Measurements from ENCODE around the gene BCL11B. TPM values are rescaled to one million over a fixed set of nuclear protein-coding genes. Genes with fewer than 3 reads are reported as not detected.

Gene BCL11B
- total and polyA plus RNA-seq, 4 donors = 0.04 to 0.42 (median 0.16) TPM

- DNase-seq (ENCODE audit: low spot score) = no peak
- TF ChIP-seq SP1 (IDR thresholded peaks at IDR 0.05) = no peak
- no peak for TF ChIP-seq GABPA (IDR thresholded peaks at IDR 0.05 in 1 of 2, conservative IDR thresholded peaks at IDR 0.05 in 1 of 2)
- H3K4me3 ChIP-seq (ENCODE audit: low read depth in 1 of 3, low read length in 3 of 3) = no peak overlapping the region
- H3K9ac ChIP-seq (ENCODE audit: low read depth in 1 of 2, low read length in 2 of 2) = no peak overlapping the region
- H3K27ac ChIP-seq (ENCODE audit: low read depth in 1 of 2, low read length in 2 of 2) = no peak overlapping the region
- no peaks in the 10 kb centered on the region for H3K9me3 ChIP-seq (ENCODE audit: control insufficient read depth in 4 of 4, low read length in 3 of 4)
- H3K4me1 ChIP-seq (ENCODE audit: control insufficient read depth in 4 of 4, insufficient read depth in 4 of 4, low read length in 3 of 4) = no peaks in the 10 kb centered on the region
- WGBS = 86% methylated on average over 17 of the region's 17 CpGs
- H3K36me3 ChIP-seq (ENCODE audit: control insufficient read depth in 4 of 4, insufficient read depth in 3 of 4, low read depth in 1 of 4, low read length in 3 of 4) = no peaks in the 10 kb centered on the region
- H3K27me3 ChIP-seq (ENCODE audit: control insufficient read depth in 4 of 4, insufficient read depth in 4 of 4, low read length in 3 of 4) = no peaks in the 10 kb centered on the region
Observed at GRCh38 chr14:99181804-99182520, 90.0 kb downstream of the BCL11B start.

- no peak overlapping the region for H3K4me3 ChIP-seq (ENCODE audit: low read depth in 1 of 3, low read length in 3 of 3)
- no peaks in the 10 kb centered on the region for H3K27me3 ChIP-seq (ENCODE audit: control insufficient read depth in 4 of 4, insufficient read depth in 4 of 4, low read length in 3 of 4)
- no peak overlapping the region for H3K27ac ChIP-seq (ENCODE audit: low read depth in 1 of 2, low read length in 2 of 2)
- no peak for DNase-seq (ENCODE audit: low spot score)
- H3K36me3 ChIP-seq (ENCODE audit: control insufficient read depth in 4 of 4, insufficient read depth in 3 of 4, low read depth in 1 of 4, low read length in 3 of 4) = no peaks in the 10 kb centered on the region
- no peaks in the 10 kb centered on the region for H3K4me1 ChIP-seq (ENCODE audit: control insufficient read depth in 4 of 4, insufficient read depth in 4 of 4, low read length in 3 of 4)
- TF ChIP-seq ATF3 (IDR thresholded peaks at IDR 0.05) = no peak
- TF ChIP-seq RAD21 (IDR thresholded peaks at IDR 0.05) = no peak
- TF ChIP-seq HNF4A (conservative IDR thresholded peaks at IDR 0.05) = no peak
- no peak for TF ChIP-seq YY1 (IDR thresholded peaks at IDR 0.05)
- TF ChIP-seq HNF4G (IDR thresholded peaks at IDR 0.05) = no peak
- TF ChIP-seq CTCF (IDR thresholded peaks at IDR 0.05; ENCODE audit: low read depth, low read length, missing input control) = no peak
- no peak for TF ChIP-seq NR2F2 (IDR thresholded peaks at IDR 0.05)
- TF ChIP-seq REST (IDR thresholded peaks at IDR 0.05) = no peak
- TF ChIP-seq JUND (IDR thresholded peaks at IDR 0.05) = no peak
- TF ChIP-seq FOXA1 (IDR thresholded peaks at IDR 0.05) = no peak
- TF ChIP-seq RXRA (IDR thresholded peaks at IDR 0.05) = no peak
- no peak for TF ChIP-seq ZBTB33 (IDR thresholded peaks at IDR 0.05)
- TF ChIP-seq TAF1 (conservative IDR thresholded peaks at IDR 0.05) = no peak
- TF ChIP-seq EGR1 (IDR thresholded peaks at IDR 0.05; ENCODE audit: low read depth in 2 of 2) = no peak
- no peak for TF ChIP-seq SP1 (IDR thresholded peaks at IDR 0.05)
- TF ChIP-seq FOXA2 (IDR thresholded peaks at IDR 0.05) = no peak
- no peaks in the 10 kb centered on the region for H3K9me3 ChIP-seq (ENCODE audit: control insufficient read depth in 4 of 4, low read length in 3 of 4)
- no peak overlapping the region for H3K9ac ChIP-seq (ENCODE audit: low read depth in 1 of 2, low read length in 2 of 2)
- 70% methylated on average over 11 of the region's 11 CpGs for WGBS
Observed at GRCh38 chr14:99181241-99181640, 90.8 kb downstream of the BCL11B start.

Data from liver (tissue), 9 donors.